Adrenal gland (tissue), 12 donors: ENCODE results near the gene STAG2. TPM values are rescaled to one million over a fixed set of nuclear protein-coding genes. Genes with fewer than 3 reads are reported as not detected.

Experiments used
- DNase-seq, 7 donors: peaks; one replicate each; pipeline ENCODE4 v3.0.0-alpha.2; 2019 to 2020
- H3K27ac ChIP-seq, 5 donors: fragments of 200-600 bp; sonication (generic) in 4 of 5; 1 replicate in 3 of 5; 2 replicates in 2 of 5; pipeline versions ENCODE4 v1.5.1 to v1.8.0; 2016 to 2020; ENCODE audit warnings: mild to moderate bottlenecking in 1 of 5
- H3K27me3 ChIP-seq: fragments of 200-600 bp; 2 replicates; pipeline ENCODE4 v1.8.0; 2021
- H3K36me3 ChIP-seq, 2 donors: fragments of 200-600 bp; replicated peaks in 1 of 2; 1 replicate in 1 of 2; 2 replicates in 1 of 2; pipeline versions ENCODE4 v1.5.1 to v1.8.0; 2018 to 2022
- H3K4me1 ChIP-seq, 2 donors: fragments of 200-600 bp; replicated peaks in 1 of 2; 1 replicate in 1 of 2; 2 replicates in 1 of 2; pipeline versions ENCODE4 v1.5.1 to v1.8.0; 2018 to 2021
- H3K4me3 ChIP-seq, 4 donors: fragments of 200-600 bp; sonication (generic) in 3 of 4; one replicate each; pipeline ENCODE4 v1.5.1; 2016 to 2018
- H3K9me3 ChIP-seq, 3 donors: fragments of 200-600 bp; sonication (generic) in 1 of 3; replicated peaks in 1 of 3; 1 replicate in 2 of 3; 2 replicates in 1 of 3; pipeline versions ENCODE4 v1.5.1 to v1.8.0; 2016 to 2021
- POLR2A ChIP-seq, 2 donors: fragments of 450-650 bp; IDR thresholded peaks; one replicate each; pipeline ENCODE4 v1.6.1; 2017; ENCODE audit warnings: antibody characterized with exemption in 2 of 2, mild to moderate bottlenecking in 2 of 2, moderate library complexity in 1 of 2
- WGBS, 4 donors: extraction: QIAGEN DNeasy Blood & Tissue Kit in 2 of 4; methylation state at CpG; one replicate each; pipeline versions ENCODE4 v1.1.5 to v1.1.7; 2013 to 2017; 5-methylcytosine and 5-hydroxymethylcytosine counted together
- intact Hi-C, 2 donors: fragments of 100-400 bp; cut with DNase I; formaldehyde crosslinking; loops; one replicate each; pipeline versions ENCODE4 v1.14.1 to v1.15.0; 2022 to 2023
- polyA plus RNA-seq, 3 donors: library from polyadenylated mRNA; stranded (reverse); fragments of 200-250 nt in 2 of 3; fragments of 350-450 nt in 1 of 3; fragmentation: Illumina TruSeq in 1 of 3; extraction: RNeasy Lipid Tissue Mini Kit (QIAGEN cat#74804) in 1 of 3; gene quantifications; one replicate each; pipeline ENCODE4 v1.2.3, GENCODE V29; 2013 to 2014
- total RNA-seq, 9 donors: library from RNA; depleted of rRNA in 4 of 9; stranded (reverse); fragments of >200 nt in 4 of 9; fragments of 120-200 nt in 1 of 9; fragmentation: NEBNext Ultra II Directional in 1 of 9; extraction: Animal tissue kit (Norgen Biotek cat#: 25700) in 1 of 9; gene quantifications; one replicate each; pipeline versions ENCODE4 v1.1.0 to v1.2.4, GENCODE V29; 2013 to 2023
- TF ChIP-seq, protein P1 (sequence below), 6 experiments: fragments of 450-650 bp in 4 of 6; fragments of 200-600 bp in 2 of 6; sonication (generic) in 1 of 6; IDR thresholded peaks; 1 replicate in 5 of 6; 2 replicates in 1 of 6; pipeline versions ENCODE4 v1.5.1 to v1.8.0; 2016 to 2021; ENCODE audit warnings: antibody characterized with exemption in 6 of 6, mild to moderate bottlenecking in 2 of 6, moderate library complexity in 1 of 6
- donor health status: healthy with polysubstance abuse.
- donor health status: Bipolar disorder and iron deficiency.
- donor health status: DM: yes; HTN: yes; CAD: no.
- donor health status: DM: no; HTN: no; CAD: no.
- donor health status: DM: no; HTN: no; CAD: no.
- donor health status: DM: yes; HTN: yes; CAD: no.

STAG2 gene
- total and polyA plus RNA-seq, 12 donors = 12.6 to 71.5 (median 54.9) TPM

DNA sequence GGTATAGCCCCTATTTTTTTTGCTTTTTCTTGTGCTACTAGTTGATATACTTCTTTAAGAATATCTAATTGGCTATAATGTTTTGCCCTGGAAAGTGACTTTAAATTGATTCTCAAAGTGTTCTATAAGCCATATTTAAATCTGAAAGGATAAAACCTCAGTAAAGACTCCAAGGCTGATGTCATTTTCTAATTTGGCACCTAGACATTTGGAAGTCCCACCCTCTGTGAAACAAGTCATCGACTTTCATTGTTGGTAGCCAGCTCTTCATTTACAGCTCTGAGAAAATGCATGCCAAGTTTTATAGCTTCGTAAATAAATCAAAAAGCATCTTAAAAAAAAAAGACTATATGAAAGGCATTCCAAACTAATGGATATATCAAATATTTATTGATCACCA lies 18.0 kb upstream of the STAG2 start:
- intact Hi-C loops = no loop called here
- Histone ChIP-seq H3K4me1 (no peaks in the 10 kb centered on the region), H3K4me3 (no peak overlapping the region), H3K27me3 (no peaks in the 10 kb centered on the region), H3K36me3 (no peaks in the 10 kb centered on the region), H3K9me3 (no peaks in the 10 kb centered on the region), H3K27ac (no peak overlapping the region)
- no peak for TF ChIP-seq POLR2A (IDR thresholded peaks at IDR 0.05)
- TF ChIP-seq, protein P1, sequence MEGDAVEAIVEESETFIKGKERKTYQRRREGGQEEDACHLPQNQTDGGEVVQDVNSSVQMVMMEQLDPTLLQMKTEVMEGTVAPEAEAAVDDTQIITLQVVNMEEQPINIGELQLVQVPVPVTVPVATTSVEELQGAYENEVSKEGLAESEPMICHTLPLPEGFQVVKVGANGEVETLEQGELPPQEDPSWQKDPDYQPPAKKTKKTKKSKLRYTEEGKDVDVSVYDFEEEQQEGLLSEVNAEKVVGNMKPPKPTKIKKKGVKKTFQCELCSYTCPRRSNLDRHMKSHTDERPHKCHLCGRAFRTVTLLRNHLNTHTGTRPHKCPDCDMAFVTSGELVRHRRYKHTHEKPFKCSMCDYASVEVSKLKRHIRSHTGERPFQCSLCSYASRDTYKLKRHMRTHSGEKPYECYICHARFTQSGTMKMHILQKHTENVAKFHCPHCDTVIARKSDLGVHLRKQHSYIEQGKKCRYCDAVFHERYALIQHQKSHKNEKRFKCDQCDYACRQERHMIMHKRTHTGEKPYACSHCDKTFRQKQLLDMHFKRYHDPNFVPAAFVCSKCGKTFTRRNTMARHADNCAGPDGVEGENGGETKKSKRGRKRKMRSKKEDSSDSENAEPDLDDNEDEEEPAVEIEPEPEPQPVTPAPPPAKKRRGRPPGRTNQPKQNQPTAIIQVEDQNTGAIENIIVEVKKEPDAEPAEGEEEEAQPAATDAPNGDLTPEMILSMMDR (IDR thresholded peaks at IDR 0.05) = no peak
- DNase-seq = no peak
- 62 to 77% (median 73%) methylated on average over 2 of the region's 2 CpGs for WGBS, 4 donors

DNA sequence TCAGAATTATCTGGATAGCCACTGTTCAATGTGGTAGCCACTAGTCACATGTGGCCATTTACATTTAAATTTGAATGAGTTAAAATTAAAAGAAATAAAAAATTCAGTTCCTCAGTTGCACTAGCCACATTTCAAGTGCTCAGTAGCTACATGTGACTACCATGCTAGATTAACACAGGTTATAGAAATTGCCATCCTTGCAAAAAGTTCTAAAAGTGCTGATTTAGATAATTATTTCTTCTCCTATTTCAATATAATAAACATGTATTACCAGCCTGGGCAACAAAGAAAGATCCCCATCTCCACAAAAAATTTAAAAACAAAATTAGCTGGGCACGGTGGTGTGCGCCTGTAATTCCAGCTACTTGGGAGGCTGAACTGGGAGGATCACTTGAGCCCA lies 11.7 kb upstream of the STAG2 start:
- 88 to 100% (median 91%) methylated on average over 2 of the region's 2 CpGs for WGBS, 4 donors
- Histone ChIP-seq H3K27me3 (no peaks in the 10 kb centered on the region), H3K36me3 (no peaks in the 10 kb centered on the region), H3K27ac (no peak overlapping the region), H3K4me3 (no peak overlapping the region), H3K4me1 (no peaks in the 10 kb centered on the region), H3K9me3 (no peaks in the 10 kb centered on the region)
- TF ChIP-seq, protein P1 (IDR thresholded peaks at IDR 0.05) = no peak
- TF ChIP-seq POLR2A (IDR thresholded peaks at IDR 0.05) = no peak
- intact Hi-C loops = no loop called here
- DNase-seq = no peak

DNA sequence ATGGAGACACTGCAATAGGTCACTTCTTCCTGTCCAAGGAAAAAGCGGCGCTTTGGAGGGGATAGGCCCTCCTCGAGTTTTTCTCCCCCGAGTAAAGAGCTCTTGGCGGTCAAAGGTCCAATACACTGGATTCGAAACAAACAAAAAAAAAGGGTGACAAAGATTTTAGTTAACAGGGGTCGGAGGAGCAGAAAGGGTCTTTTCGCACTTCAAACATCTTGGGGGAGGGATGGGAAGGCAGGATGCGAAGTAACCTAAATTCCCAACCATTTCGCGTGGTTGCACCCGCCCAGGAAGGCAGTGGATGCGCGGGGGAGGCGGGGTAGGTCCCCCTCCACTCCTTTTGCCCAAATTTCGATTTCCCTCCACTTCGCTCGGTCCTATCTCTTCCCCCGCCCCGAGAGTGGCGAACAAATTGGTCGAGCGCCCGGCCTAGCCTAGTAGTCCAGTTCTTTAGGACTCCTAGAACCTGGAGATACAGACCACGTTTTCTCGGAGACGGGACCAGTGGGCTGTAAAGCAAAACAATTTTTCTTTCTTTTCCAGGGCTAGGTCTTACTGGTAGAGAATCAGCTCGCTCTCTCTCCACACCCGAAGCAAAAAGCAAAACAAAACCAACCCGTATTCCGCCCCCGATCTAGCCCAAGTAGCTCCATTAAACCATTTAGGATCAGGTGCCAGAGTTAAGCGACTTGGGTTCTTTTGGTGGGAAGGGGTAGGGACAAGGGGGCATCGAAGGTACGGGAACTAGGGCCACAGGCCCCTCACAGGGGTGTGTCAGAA lies 2.0 kb upstream of the STAG2 start:
- TF ChIP-seq POLR2A (IDR thresholded peaks at IDR 0.05) = peak in 1 of 2 donors; percentile 6
- TF ChIP-seq, protein P1 (IDR thresholded peaks at IDR 0.05) = no peak
- H3K27me3 ChIP-seq = no peaks in the 10 kb centered on the region
- intact Hi-C loops = no loop called here
- H3K36me3 ChIP-seq = no peaks in the 10 kb centered on the region
- peak overlapping the region in 3 of 4 donors; percentile 33 to 59 (median 51) for H3K4me3 ChIP-seq
- no peaks in the 10 kb centered on the region for H3K9me3 ChIP-seq
- 0 to 30% (median 16%) methylated on average over 25 to 35 of the region's 35 CpGs for WGBS, 4 donors
- H3K4me1 ChIP-seq = peaks cover 0 to 10% of the 10 kb centered on the region in 2 donors
- DNase-seq = peak; percentile 48 to 72 (median 57)
- peak overlapping the region; percentile 72 to 99 (median 91) for H3K27ac ChIP-seq

DNA sequence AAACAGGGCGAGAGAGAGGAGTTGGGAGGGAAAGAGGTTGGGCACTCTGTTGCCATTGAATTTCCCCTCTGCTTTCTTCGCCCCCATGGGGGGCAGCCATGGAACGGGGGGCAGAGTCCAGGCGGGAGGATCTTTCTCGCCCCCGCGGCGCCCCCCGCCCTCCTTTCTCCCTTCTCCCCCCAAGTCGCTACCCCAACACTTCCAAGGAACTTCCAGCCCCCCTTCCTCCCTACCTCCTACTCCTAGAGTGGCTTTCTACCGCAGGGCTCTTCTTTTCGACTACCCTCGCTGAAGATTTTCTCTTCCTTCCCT lies 594 bp upstream of the STAG2 start:
- no peaks in the 10 kb centered on the region for H3K27me3 ChIP-seq
- H3K27ac ChIP-seq = peak overlapping the region; percentile 92 to 99 (median 97)
- no peak for DNase-seq
- H3K9me3 ChIP-seq = no peaks in the 10 kb centered on the region
- peaks cover 0 to 13% of the 10 kb centered on the region in 2 donors for H3K4me1 ChIP-seq
- intact Hi-C loops = no loop called here
- H3K4me3 ChIP-seq = peak overlapping the region; percentile 32 to 94 (median 58)
- TF ChIP-seq, protein P1 (IDR thresholded peaks at IDR 0.05) = no peak
- TF ChIP-seq POLR2A (IDR thresholded peaks at IDR 0.05) = no peak
- whole genome bisulfite sequencing, 4 donors = 0 to 40% (median 9%) methylated on average over 8 to 13 of the region's 13 CpGs
- H3K36me3 ChIP-seq = no peaks in the 10 kb centered on the region
